CD4-positive, alpha-beta T cell (primary cell): Measurements from ENCODE around the gene ACAD10. TPM values are rescaled to one million over a fixed set of nuclear protein-coding genes. Genes with fewer than 3 reads are reported as not detected.
"Not testable (repeated sequence)": the region's sequence is repeated elsewhere in the genome, so short reads cannot be mapped to it uniquely, and the experiment has no call there.

Experiments used
- ATAC-seq: fragments of 200-7000 bp; cut with Tn5 transposase; one replicate; pipeline ENCODE4 v1.10.0; 2022; ENCODE audit warnings: mild to moderate bottlenecking; ENCODE audit not compliant: poor library complexity
- CTCF ChIA-PET: fragments of 350-600 bp; sonication (Branson Sonifier 250); formaldehyde crosslinking; loops from one replicate; lab custom pipeline; 2021; ENCODE audit warnings: antibody characterized with exemption, inconsistent platforms; lab: Charles Lee
- POLR2A ChIA-PET: fragments of 350-600 bp; sonication (Branson Sonifier 250); formaldehyde crosslinking; loops from one replicate; lab custom pipeline; 2021; ENCODE audit warnings: antibody characterized with exemption, inconsistent platforms; lab: Charles Lee
- DNase-seq, 14 experiments: peaks; one replicate each; pipeline ENCODE4 v3.0.0-alpha.2; 2013 to 2020; ENCODE audit warnings: mixed read lengths in 2 of 14
- H3K27ac ChIP-seq, 2 donors: one replicate each; pipeline versions ENCODE4 v1.5.1 to v1.7.0; 2013; ENCODE audit warnings: low read length in 2 of 2, low read depth in 1 of 2, mild to moderate bottlenecking in 1 of 2
- H3K27me3 ChIP-seq, 2 experiments: 1 replicate in 1 of 2; 2 replicates in 1 of 2; pipeline versions ENCODE4 v1.6.1 to v1.7.0; 2013; ENCODE audit warnings: low read length in 2 of 2, control low read depth in 1 of 2, mild to moderate bottlenecking in 1 of 2, moderate library complexity in 1 of 2; ENCODE audit not compliant: insufficient read depth in 2 of 2, control insufficient read depth in 1 of 2
- H3K36me3 ChIP-seq: one replicate; pipeline ENCODE4 v1.6.1; 2013; ENCODE audit warnings: low read length, control low read depth; ENCODE audit not compliant: insufficient read depth
- H3K4me1 ChIP-seq: one replicate; pipeline ENCODE4 v1.6.1; 2013; ENCODE audit warnings: low read length, control low read depth; ENCODE audit not compliant: insufficient read depth
- H3K4me3 ChIP-seq: one replicate; pipeline ENCODE4 v1.5.1; 2013; ENCODE audit warnings: mild to moderate bottlenecking, low read length, moderate library complexity
- H3K9me3 ChIP-seq, 2 experiments: 1 replicate in 1 of 2; 2 replicates in 1 of 2; pipeline versions ENCODE4 v1.6.1 to v1.7.0; 2013; ENCODE audit warnings: low read length in 2 of 2, mild to moderate bottlenecking in 2 of 2, control low read depth in 1 of 2, moderate library complexity in 1 of 2; ENCODE audit not compliant: control insufficient read depth in 1 of 2, insufficient read depth in 1 of 2
- H3K27ac Mint-ChIP-seq: one replicate; pipeline ENCODE4 v1.8.0; 2020; ENCODE audit warnings: mixed read lengths
- H3K27me3 Mint-ChIP-seq: one replicate; pipeline ENCODE4 v1.8.0; 2021; ENCODE audit warnings: mixed read lengths
- H3K36me3 Mint-ChIP-seq: one replicate; pipeline ENCODE4 v1.8.0; 2021; ENCODE audit warnings: low read depth, mixed read lengths
- H3K4me1 Mint-ChIP-seq: one replicate; pipeline ENCODE4 v1.8.0; 2021; ENCODE audit warnings: low read depth, mixed read lengths
- H3K4me3 Mint-ChIP-seq: one replicate; pipeline ENCODE4 v1.8.0; 2020; ENCODE audit warnings: mild to moderate bottlenecking, mixed read lengths
- H3K9me3 Mint-ChIP-seq: one replicate; pipeline ENCODE4 v1.8.0; 2020; ENCODE audit warnings: mixed read lengths
- CTCF ChIP-seq: fragments of 200-600 bp; IDR thresholded peaks from one replicate; pipeline ENCODE4 v1.8.0; 2022; ENCODE audit warnings: antibody characterized with exemption, mild to moderate bottlenecking
- intact Hi-C, 2 experiments: fragments of 100-400 bp; cut with DNase I in 1 of 2; cut with micrococcal nuclease in 1 of 2; formaldehyde crosslinking; loops; one replicate each; pipeline versions ENCODE4 v1.15.1 to v1.9.0; 2023 to 2025; cut with DNase I, micrococcal nuclease
- total RNA-seq, 174 experiments: library from RNA in 2 of 174; stranded (reverse) in 2 of 174; gene quantifications; one replicate each; pipeline ENCODE4 v1.2.3 and lab custom pipeline; 2021 to 2026

The ACAD10 gene
- total RNA-seq, 2 experiments from 2014 or later: 15.8 to 17.4 TPM

- no peak for DNase-seq
- intact Hi-C loops: no loop called here
- Mint-ChIP-seq H3K9me3 (no peaks in the 10 kb centered on the region), H3K27ac (no peak overlapping the region), H3K4me3 (no peak overlapping the region), H3K36me3 (peaks cover 14% of the 10 kb centered on the region), H3K4me1 (peaks cover 6% of the 10 kb centered on the region), H3K27me3 (peaks cover 31% of the 10 kb centered on the region)
- CTCF ChIA-PET: no interaction called here
- TF ChIP-seq CTCF: no peak
- no peak for ATAC-seq
- no peak overlapping the region for H3K4me3 ChIP-seq
- H3K36me3 ChIP-seq: peaks cover 10% of the 10 kb centered on the region
- H3K9me3 ChIP-seq: no peaks in the 10 kb centered on the region
- peaks cover 8% of the 10 kb centered on the region for H3K4me1 ChIP-seq
- POLR2A ChIA-PET: no interaction called here
- no peak overlapping the region for H3K27ac ChIP-seq
- H3K27me3 ChIP-seq: peaks cover 0 to 8% of the 10 kb centered on the region in 2 experiments
Measured at GRCh38 chr12:111759991-111760390, 74.1 kb downstream of the ACAD10 start.

GRCh38 chr12:111761099-111761498, 75.2 kb downstream of the ACAD10 start:
- intact Hi-C loops: no loop called here
- Mint-ChIP-seq H3K4me1 (peaks cover 7% of the 10 kb centered on the region), H3K27me3 (peaks cover 37% of the 10 kb centered on the region), H3K9me3 (no peaks in the 10 kb centered on the region), H3K36me3 (peaks cover 6% of the 10 kb centered on the region), H3K4me3 (no peak overlapping the region), H3K27ac (no peak overlapping the region)
- Histone ChIP-seq H3K36me3 (peaks cover 4% of the 10 kb centered on the region), H3K27me3 (peaks cover 7 to 18% of the 10 kb centered on the region in 2 experiments), H3K9me3 (peaks cover 0 to 6% of the 10 kb centered on the region in 2 experiments), H3K4me3 (no peak overlapping the region), H3K4me1 (peaks cover 9% of the 10 kb centered on the region), H3K27ac (no peak overlapping the region)
- DNase-seq: no peak
- ChIA-PET CTCF (no interaction called here), POLR2A (no interaction called here)
- no peak for TF ChIP-seq CTCF
- no peak for ATAC-seq

- no peak overlapping the region for H3K27ac Mint-ChIP-seq
- ChIA-PET POLR2A (no interaction called here), CTCF (no interaction called here)
- peaks cover 12 to 23% of the 10 kb centered on the region in 2 experiments for H3K27me3 ChIP-seq
- ATAC-seq (no peak), DNase-seq (no peak)
- peaks cover 14% of the 10 kb centered on the region for H3K4me1 ChIP-seq
- H3K36me3 ChIP-seq: peaks cover under 1% of the 10 kb centered on the region
- no peak overlapping the region for H3K27ac ChIP-seq
- peaks cover 5% of the 10 kb centered on the region for H3K36me3 Mint-ChIP-seq
- H3K9me3 ChIP-seq: peaks cover 0 to 6% of the 10 kb centered on the region in 2 experiments
- H3K27me3 Mint-ChIP-seq: peaks cover 41% of the 10 kb centered on the region
- H3K4me3 ChIP-seq: no peak overlapping the region
- no peaks in the 10 kb centered on the region for H3K9me3 Mint-ChIP-seq
- intact Hi-C loops: no loop called here
- no peak for TF ChIP-seq CTCF
- H3K4me1 Mint-ChIP-seq: peaks cover 11% of the 10 kb centered on the region
- no peak overlapping the region for H3K4me3 Mint-ChIP-seq
Measured at GRCh38 chr12:111761706-111762105, 75.9 kb downstream of the ACAD10 start.

GRCh38 chr12:111763552-111763951, 77.7 kb downstream of the ACAD10 start:
- intact Hi-C loops, H3K4me3 Mint-ChIP-seq, ATAC-seq, H3K4me3 ChIP-seq, H3K36me3 Mint-ChIP-seq, DNase-seq, H3K27ac Mint-ChIP-seq, H3K36me3 ChIP-seq, H3K27ac ChIP-seq, H3K9me3 Mint-ChIP-seq, CTCF ChIA-PET: not testable (repeated sequence)
- POLR2A ChIA-PET: interaction anchor here (0.7 kb wide), 1 partner anchor 629 kb away, joined by 3 read pairs; no protein-coding TSS in a partner anchor
- peaks cover 18% of the 10 kb centered on the region for H3K4me1 Mint-ChIP-seq
- H3K4me1 ChIP-seq: peaks cover 12% of the 10 kb centered on the region
- H3K27me3 ChIP-seq: peaks cover 18 to 33% of the 10 kb centered on the region in 2 experiments
- H3K9me3 ChIP-seq: peaks cover 0 to 13% of the 10 kb centered on the region in 2 experiments
- H3K27me3 Mint-ChIP-seq: peaks cover 51% of the 10 kb centered on the region
